Kidney (tissue), 14 donors: ENCODE measurements around the gene SMAD7. TPM values are rescaled to one million over a fixed set of nuclear protein-coding genes. Genes with fewer than 3 reads are reported as not detected.

Source experiments
- DNase-seq, 5 donors: peaks; one replicate each; pipeline ENCODE4 v3.0.0-alpha.2; 2013 to 2020
- FAIRE-seq: peaks from 2 replicates; lab custom pipeline; 2012; peaks lifted over from hg19 to GRCh38; lab: Jason Lieb, UNC
- H3K27ac ChIP-seq, 2 donors: one replicate each; pipeline ENCODE4 v1.7.0; 2013; ENCODE audit warnings: low read depth in 2 of 2, low read length in 2 of 2, inconsistent platforms in 1 of 2
- H3K27me3 ChIP-seq: one replicate; pipeline ENCODE4 v1.7.1; 2013; ENCODE audit warnings: low read length, inconsistent platforms; ENCODE audit not compliant: control insufficient read depth, insufficient read depth
- H3K36me3 ChIP-seq, 3 donors: one replicate each; pipeline versions ENCODE4 v1.7.0 to v1.7.1; 2013; ENCODE audit warnings: low read length in 3 of 3, control low read depth in 1 of 3, inconsistent platforms in 1 of 3; ENCODE audit not compliant: insufficient read depth in 3 of 3, control insufficient read depth in 2 of 3
- H3K4me1 ChIP-seq, 3 donors: one replicate each; pipeline versions ENCODE4 v1.7.0 to v1.7.1; 2013; ENCODE audit warnings: low read length in 3 of 3, inconsistent platforms in 1 of 3, low read depth in 1 of 3; ENCODE audit not compliant: control insufficient read depth in 2 of 3, insufficient read depth in 2 of 3
- H3K4me3 ChIP-seq, 3 donors: one replicate each; pipeline versions ENCODE4 v1.7.0 to v1.8.1; 2013; ENCODE audit warnings: low read length in 3 of 3, control low read depth in 1 of 3, inconsistent platforms in 1 of 3
- H3K9ac ChIP-seq, 3 donors: one replicate each; pipeline versions ENCODE4 v1.7.0 to v1.7.1; 2013; ENCODE audit warnings: low read length in 3 of 3, control low read depth in 1 of 3, inconsistent platforms in 1 of 3
- H3K9me3 ChIP-seq, 3 donors: one replicate each; pipeline versions ENCODE4 v1.7.0 to v1.7.1; 2013; ENCODE audit warnings: low read length in 3 of 3, control low read depth in 1 of 3, inconsistent platforms in 1 of 3; ENCODE audit not compliant: control insufficient read depth in 2 of 3, insufficient read depth in 1 of 3
- intact Hi-C: fragments of 100-400 bp; cut with DNase I; formaldehyde crosslinking; loops from one replicate; pipeline ENCODE4 v1.11.1; 2022
- polyA plus RNA-seq: library from polyadenylated mRNA; stranded (reverse); fragments of 350-450 nt; fragmentation: Illumina TruSeq; extraction: RNeasy Lipid Tissue Mini Kit (QIAGEN cat#74804); gene quantifications from one replicate; pipeline ENCODE4 v1.2.3, GENCODE V29; 2014; ENCODE audit warnings: low read depth, low replicate concordance; ENCODE audit not compliant: insufficient read depth
- total RNA-seq: library from RNA; stranded (reverse); fragmentation: NEBNext Ultra II Directional; extraction: Animal tissue kit (Norgen Biotek cat#: 25700); gene quantifications from one replicate; pipeline ENCODE4 v1.2.1, GENCODE V29; 2021
- TF ChIP-seq, protein P1 (sequence below): IDR thresholded peaks from 3 replicates; pipeline ENCODE4 v1.5.1; 2012; ENCODE audit warnings: mild to moderate bottlenecking, moderate library complexity, borderline replicate concordance; ENCODE audit not compliant: insufficient read depth; ENCODE audit errors: extremely low read depth
- donor health status: control.
- donor health status: control.
- donor health status: control.
- donor health status: control.
- donor health status: control.
- donor health status: DM: yes; HTN: yes; CAD: no.
- donor health status: Normal renal cell carcinoma (clear cell type).

The SMAD7 gene
- total and polyA plus RNA-seq, 2 donors from 2014 or later = 17.3 to 32.6 TPM

DNA sequence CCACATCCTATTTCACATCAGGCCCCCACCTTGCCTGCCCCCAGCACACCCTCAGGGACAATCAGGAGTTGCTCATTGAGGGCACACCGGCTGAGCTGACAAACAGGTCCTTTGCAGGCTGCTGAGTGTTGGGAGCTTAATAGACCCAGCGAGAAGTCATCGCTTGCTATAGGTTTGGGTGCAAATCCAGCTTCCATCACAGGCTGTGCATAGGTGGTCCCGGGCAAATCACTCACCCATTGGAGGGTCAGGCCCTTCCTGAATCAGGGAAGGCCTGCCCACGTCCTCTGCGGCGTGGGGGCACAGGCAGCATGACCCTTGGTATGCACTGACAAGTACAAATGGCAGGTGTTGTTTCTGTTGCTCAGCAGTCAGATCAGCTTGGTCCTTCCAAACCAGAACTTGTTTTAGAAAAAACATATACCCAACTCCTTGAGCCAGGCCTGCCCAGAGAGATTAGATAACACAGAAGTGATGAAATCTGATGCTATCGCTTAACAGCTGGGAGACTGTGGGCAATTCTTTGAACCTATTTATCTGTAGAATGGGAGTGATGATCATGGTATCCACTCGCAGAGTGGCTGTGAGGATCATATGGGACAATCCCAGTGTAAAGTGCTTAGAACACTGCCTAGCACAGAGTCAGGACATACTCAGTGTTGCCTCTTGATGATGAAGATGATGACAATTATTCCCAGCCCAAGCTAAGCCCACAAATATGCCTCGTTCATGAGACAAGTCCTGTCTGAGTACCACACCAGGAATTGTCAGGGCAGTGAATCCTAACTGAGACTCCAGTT is 34.9 kb downstream of the SMAD7 start:
- Histone ChIP-seq H3K27me3 (no peaks in the 10 kb centered on the region), H3K4me1 (peaks cover 0 to 17% (median 13%) of the 10 kb centered on the region in 3 donors), H3K9me3 (no peaks in the 10 kb centered on the region), H3K27ac (no peak overlapping the region), H3K36me3 (peaks cover 2 to 8% (median 4%) of the 10 kb centered on the region in 3 donors), H3K4me3 (no peak overlapping the region), H3K9ac (no peak overlapping the region)
- DNase-seq (peak in 1 of 5 donors; percentile 50), FAIRE-seq (no peak)
- TF ChIP-seq, protein P1, sequence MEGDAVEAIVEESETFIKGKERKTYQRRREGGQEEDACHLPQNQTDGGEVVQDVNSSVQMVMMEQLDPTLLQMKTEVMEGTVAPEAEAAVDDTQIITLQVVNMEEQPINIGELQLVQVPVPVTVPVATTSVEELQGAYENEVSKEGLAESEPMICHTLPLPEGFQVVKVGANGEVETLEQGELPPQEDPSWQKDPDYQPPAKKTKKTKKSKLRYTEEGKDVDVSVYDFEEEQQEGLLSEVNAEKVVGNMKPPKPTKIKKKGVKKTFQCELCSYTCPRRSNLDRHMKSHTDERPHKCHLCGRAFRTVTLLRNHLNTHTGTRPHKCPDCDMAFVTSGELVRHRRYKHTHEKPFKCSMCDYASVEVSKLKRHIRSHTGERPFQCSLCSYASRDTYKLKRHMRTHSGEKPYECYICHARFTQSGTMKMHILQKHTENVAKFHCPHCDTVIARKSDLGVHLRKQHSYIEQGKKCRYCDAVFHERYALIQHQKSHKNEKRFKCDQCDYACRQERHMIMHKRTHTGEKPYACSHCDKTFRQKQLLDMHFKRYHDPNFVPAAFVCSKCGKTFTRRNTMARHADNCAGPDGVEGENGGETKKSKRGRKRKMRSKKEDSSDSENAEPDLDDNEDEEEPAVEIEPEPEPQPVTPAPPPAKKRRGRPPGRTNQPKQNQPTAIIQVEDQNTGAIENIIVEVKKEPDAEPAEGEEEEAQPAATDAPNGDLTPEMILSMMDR = no peak
- intact Hi-C loops = loop anchor here (10.0 kb wide), 1 partner anchor 141 kb away; no protein-coding TSS in a partner anchor

DNA sequence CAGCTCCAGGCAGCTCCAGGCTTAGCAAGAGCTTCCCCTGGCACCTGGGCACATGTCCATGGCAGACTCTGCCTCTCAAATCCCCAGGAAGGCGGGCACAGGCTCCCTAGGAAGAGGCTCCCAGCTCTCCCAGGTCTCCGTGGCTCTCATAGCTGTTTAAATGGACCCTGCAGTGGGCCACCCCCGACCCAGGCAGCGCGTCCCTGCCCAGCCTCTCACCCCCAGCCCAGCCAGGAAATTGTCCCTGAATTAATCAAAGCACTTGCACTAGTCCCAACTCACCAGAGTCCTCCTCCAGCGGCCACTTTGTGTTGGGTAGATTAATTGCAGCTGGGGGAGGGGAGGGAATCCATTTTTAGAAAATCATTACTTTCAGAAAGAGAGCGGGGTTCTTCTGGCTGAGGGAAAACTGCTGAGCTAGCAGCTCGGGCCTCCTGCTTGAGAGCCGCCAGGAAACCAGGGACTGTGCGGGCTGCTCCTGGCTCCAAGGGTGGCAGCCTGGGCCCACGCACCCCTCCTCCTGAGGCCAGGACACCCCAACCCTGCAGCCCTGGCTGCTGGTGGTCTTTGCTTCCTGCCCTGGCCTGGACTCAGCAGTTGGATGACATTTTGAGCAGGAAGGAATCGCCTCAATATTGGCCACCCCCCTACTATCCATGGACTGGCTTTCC is 36.0 kb downstream of the SMAD7 start:
- TF ChIP-seq, protein P1 = no peak
- intact Hi-C loops = loop anchor here (10.0 kb wide), 1 partner anchor 140 kb away; no protein-coding TSS in a partner anchor
- H3K27ac ChIP-seq = peak overlapping the region; percentile 49 to 59
- no peaks in the 10 kb centered on the region for H3K27me3 ChIP-seq
- H3K9ac ChIP-seq = no peak overlapping the region
- no peak for FAIRE-seq
- peak overlapping the region in 1 of 3 donors; percentile 8 for H3K4me3 ChIP-seq
- peaks cover 0 to 17% (median 13%) of the 10 kb centered on the region in 3 donors for H3K4me1 ChIP-seq
- H3K36me3 ChIP-seq = no peaks in the 10 kb centered on the region
- peak in 4 of 5 donors; percentile 68 to 89 (median 74) for DNase-seq
- no peaks in the 10 kb centered on the region for H3K9me3 ChIP-seq

DNA sequence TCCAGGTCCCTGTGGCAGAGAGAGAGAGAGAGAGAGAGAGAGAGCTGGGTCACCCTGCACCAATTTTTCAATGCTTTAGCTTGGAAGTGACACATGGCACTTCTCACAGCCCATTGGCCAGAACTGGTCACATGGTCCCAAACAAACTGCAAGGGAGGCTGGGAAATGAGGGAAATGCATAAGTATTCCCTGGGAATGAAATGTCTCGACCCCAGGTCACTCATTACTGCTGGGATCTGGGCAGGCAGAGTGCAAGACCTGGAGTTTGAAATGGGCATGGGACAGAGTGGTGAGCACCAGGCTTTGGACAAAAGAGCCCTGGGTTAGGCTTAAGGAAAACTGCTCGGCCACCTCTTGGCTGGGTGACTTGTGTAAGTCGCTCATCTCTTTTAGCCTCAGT is 37.0 kb downstream of the SMAD7 start:
- no peak overlapping the region for H3K4me3 ChIP-seq
- no peak overlapping the region for H3K9ac ChIP-seq
- peak in 1 of 5 donors; percentile 41 for DNase-seq
- peaks cover 0 to 11% (median 9%) of the 10 kb centered on the region in 3 donors for H3K4me1 ChIP-seq
- no peaks in the 10 kb centered on the region for H3K36me3 ChIP-seq
- TF ChIP-seq, protein P1 = no peak
- no peaks in the 10 kb centered on the region for H3K9me3 ChIP-seq
- intact Hi-C loops = loop anchor here (10.0 kb wide), 1 partner anchor 139 kb away; no protein-coding TSS in a partner anchor
- FAIRE-seq = no peak
- no peak overlapping the region for H3K27ac ChIP-seq
- H3K27me3 ChIP-seq = no peaks in the 10 kb centered on the region
